ENCODE measurements around the gene DOK7.

- TF ChIP-seq, protein P1, sequence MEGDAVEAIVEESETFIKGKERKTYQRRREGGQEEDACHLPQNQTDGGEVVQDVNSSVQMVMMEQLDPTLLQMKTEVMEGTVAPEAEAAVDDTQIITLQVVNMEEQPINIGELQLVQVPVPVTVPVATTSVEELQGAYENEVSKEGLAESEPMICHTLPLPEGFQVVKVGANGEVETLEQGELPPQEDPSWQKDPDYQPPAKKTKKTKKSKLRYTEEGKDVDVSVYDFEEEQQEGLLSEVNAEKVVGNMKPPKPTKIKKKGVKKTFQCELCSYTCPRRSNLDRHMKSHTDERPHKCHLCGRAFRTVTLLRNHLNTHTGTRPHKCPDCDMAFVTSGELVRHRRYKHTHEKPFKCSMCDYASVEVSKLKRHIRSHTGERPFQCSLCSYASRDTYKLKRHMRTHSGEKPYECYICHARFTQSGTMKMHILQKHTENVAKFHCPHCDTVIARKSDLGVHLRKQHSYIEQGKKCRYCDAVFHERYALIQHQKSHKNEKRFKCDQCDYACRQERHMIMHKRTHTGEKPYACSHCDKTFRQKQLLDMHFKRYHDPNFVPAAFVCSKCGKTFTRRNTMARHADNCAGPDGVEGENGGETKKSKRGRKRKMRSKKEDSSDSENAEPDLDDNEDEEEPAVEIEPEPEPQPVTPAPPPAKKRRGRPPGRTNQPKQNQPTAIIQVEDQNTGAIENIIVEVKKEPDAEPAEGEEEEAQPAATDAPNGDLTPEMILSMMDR (IDR thresholded peaks at IDR 0.05): no peak
- TF ChIP-seq ZFX (IDR thresholded peaks at IDR 0.05; ENCODE audit: borderline replicate concordance): no peak
Measured at GRCh38 chr4:3424522-3425095, 38.5 kb upstream of the DOK7 start.

Measured in 22Rv1 (cell line).